ENCODE results near the gene PAM.
"Not testable (repeated sequence)": the region's sequence is repeated elsewhere in the genome, so short reads cannot be mapped to it uniquely, and the experiment has no call there.

Gene PAM

DNA sequence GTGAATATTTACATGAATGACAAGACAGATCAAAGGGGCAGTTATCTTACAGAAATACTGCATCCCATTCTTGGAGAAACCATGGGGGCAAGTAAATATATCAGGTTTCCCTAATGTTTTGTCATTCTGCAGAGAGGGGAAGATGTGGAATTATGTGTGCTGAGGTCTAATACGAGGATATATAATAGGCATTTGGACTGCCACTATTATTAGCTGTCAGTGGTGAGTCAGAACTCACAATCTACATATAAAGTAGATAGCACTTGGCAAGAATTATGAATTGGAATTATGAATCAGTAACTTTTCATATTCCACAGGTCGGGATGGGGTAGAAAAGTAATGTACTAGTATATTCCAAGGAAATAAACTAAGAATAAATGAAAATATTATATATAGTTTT lies 243.1 kb downstream of the PAM start:
- no peak for FAIRE-seq
- no peak for DNase-seq (ENCODE audit: insufficient read length)
- TF ChIP-seq POLR2A (IDR thresholded peaks at IDR 0.05; ENCODE audit: low read depth, low read length): no peak
- TF ChIP-seq POLR2AphosphoS5 (IDR thresholded peaks at IDR 0.05; ENCODE audit: low read depth, low read length): no peak
- TF ChIP-seq TAF1 (IDR thresholded peaks at IDR 0.05; ENCODE audit: borderline replicate concordance, low read depth, low read length): no peak

DNA sequence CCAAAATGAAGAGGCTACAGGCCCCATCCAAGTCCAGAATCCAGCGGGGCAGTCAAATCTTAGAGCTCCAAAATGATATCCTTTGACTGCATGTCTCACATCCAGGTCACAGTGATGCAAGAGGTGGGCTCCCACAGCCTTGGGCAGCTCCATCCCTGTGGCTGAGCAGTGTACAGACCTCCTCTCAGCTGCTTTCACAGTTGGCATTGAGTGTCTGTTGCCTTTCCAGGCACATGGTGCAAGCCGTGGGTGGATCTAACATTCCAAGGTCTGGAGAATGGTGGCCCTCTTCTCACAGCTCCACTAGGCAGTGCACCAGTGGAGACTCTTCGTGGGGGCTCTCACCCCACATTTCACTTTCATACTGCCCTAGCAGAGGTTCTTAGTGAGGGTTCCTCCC lies 244.1 kb downstream of the PAM start:
- TF ChIP-seq POLR2A (IDR thresholded peaks at IDR 0.05; ENCODE audit: low read depth, low read length) (no peak), POLR2AphosphoS5 (IDR thresholded peaks at IDR 0.05; ENCODE audit: low read depth, low read length) (no peak)
- FAIRE-seq: no peak

DNA sequence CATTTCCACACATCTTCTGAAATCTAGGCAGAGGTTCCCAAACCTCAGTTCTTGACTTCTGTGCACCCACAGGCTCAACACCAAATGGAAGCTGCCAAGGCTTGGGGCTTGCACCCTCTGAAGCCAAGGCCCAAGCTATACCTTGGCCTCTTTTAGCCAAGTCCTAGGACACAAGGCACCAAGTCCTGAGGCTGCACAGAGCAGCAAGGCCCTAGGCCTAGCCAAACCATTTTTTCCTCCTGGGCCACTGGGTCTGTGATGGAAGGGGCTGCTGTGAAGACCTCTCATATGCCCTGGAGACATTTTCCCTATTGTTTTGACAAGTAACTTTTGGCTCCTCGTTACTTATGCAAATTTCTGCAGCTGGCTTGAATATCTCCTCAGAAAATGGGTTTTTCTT lies 244.5 kb downstream of the PAM start:
- not testable (repeated sequence) for DNase-seq (ENCODE audit: insufficient read length); FAIRE-seq

More for the DNA sequence above, 244.1 kb downstream of the PAM start:
- DNase-seq (ENCODE audit: insufficient read length): no peak

DNA sequence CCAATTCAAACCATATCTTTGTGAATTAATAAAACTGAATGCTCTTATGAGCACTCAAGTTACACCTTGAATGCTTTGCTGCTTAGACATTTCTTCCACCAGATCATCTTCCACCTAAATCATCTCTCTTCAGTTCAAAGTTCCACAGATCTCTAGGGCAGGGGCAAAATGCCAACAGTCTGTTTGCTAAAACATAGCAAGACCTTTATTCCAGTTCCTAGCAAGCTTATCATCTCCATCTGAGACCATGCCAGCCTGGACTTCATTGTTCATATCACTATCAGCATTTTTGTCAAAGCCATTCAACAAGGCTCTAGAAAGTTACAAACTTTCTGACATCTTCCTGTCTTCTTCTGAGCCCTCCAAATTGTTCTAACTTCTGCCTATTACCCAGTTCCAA lies 245.0 kb downstream of the PAM start:
- DNase-seq (ENCODE audit: insufficient read length) (no peak), FAIRE-seq (no peak)
- TF ChIP-seq TAF1 (IDR thresholded peaks at IDR 0.05; ENCODE audit: borderline replicate concordance, low read depth, low read length): no peak
- no peak for TF ChIP-seq POLR2AphosphoS5 (IDR thresholded peaks at IDR 0.05; ENCODE audit: low read depth, low read length)
- no peak for TF ChIP-seq POLR2A (IDR thresholded peaks at IDR 0.05; ENCODE audit: low read depth, low read length)

DNA sequence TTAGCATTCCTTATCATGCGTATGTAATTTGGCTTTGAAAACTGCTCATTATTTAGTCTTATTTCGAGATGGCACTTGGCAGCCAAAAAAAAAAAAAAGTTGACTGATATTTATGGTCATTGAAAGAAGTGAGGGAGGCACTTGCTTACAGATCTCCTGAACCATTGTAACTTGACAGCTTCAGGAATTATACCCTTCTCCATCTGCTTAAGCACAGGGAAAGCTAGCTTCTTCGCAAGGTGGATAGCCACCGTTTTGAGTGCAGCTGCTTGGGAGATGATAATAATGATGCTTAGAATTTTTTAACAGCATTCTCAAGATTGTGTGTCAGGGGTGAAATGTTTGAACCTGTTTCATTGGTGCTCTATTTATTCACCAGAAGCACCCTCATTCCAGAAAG lies 248.8 kb downstream of the PAM start:
- FAIRE-seq: no peak
- TF ChIP-seq POLR2A (IDR thresholded peaks at IDR 0.05; ENCODE audit: low read depth, low read length) (no peak), POLR2AphosphoS5 (IDR thresholded peaks at IDR 0.05; ENCODE audit: low read depth, low read length) (no peak), TAF1 (IDR thresholded peaks at IDR 0.05; ENCODE audit: borderline replicate concordance, low read depth, low read length) (no peak)
- no peak for DNase-seq (ENCODE audit: insufficient read length)

DNA sequence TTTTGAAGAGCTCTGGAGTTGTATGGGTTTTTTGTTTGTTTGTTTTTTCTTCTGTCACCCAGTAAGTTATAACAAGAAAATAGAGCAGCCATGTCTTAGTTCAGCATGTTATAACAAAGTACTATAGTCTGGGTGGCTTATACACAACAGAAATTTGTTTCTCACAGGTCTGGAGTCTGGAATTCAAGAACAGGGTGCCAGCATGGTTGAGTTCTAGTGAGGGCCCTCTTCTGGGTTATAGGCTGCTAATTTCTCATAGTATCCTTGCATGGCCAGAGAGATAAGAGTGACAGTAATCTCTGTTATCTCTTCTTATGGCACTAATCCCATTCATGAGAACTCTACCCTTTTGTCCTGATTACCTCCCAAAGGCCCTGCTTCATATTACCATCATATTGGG lies 250.2 kb downstream of the PAM start:
- FAIRE-seq (no peak), DNase-seq (ENCODE audit: insufficient read length) (no peak)
- TF ChIP-seq POLR2AphosphoS5 (IDR thresholded peaks at IDR 0.05; ENCODE audit: low read depth, low read length) (no peak), TAF1 (IDR thresholded peaks at IDR 0.05; ENCODE audit: borderline replicate concordance, low read depth, low read length) (no peak), POLR2A (IDR thresholded peaks at IDR 0.05; ENCODE audit: low read depth, low read length) (no peak)

DNA sequence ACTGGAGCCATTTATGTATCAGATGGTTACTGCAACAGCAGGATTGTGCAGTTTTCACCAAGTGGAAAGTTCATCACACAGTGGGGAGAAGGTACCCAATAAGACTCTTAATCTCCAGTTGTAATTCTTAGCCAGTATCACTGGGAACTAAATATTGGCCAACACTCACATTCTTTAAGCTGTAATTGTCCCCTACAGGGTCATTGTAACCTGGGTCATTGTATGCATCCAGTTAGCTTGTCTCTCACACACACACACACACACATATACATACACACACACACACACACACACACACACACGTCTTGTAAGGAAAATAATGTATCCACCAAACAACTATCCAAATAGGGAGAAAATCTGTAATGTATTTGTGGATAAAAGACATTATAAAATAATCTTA lies 251.8 kb downstream of the PAM start:
- DNase-seq (ENCODE audit: insufficient read length) (no peak), FAIRE-seq (no peak)
- TF ChIP-seq POLR2A (IDR thresholded peaks at IDR 0.05; ENCODE audit: low read depth, low read length) (no peak), POLR2AphosphoS5 (IDR thresholded peaks at IDR 0.05; ENCODE audit: low read depth, low read length) (no peak), TAF1 (IDR thresholded peaks at IDR 0.05; ENCODE audit: borderline replicate concordance, low read depth, low read length) (no peak)

DNA sequence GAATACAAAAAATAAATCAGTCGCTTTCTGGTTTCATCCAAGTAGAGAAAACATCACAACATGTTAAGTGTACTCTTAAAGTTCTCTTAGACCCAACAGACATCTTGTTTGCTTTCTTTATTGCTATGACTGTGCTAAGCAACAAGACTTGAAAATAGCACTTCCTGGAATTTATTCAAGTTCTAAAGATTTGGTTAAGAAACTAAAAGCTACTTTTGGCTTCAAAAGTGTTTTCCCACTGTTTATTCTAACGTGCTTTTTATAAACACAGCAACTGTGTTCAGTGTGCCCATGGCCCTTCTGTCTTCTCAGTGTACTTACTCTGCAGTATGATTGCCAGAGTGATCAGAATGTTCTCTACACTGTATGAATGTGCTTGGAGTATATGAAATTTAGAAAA lies 255.1 kb downstream of the PAM start:
- no peak for DNase-seq (ENCODE audit: insufficient read length)
- no peak for FAIRE-seq
- TF ChIP-seq POLR2AphosphoS5 (IDR thresholded peaks at IDR 0.05; ENCODE audit: low read depth, low read length) (no peak), POLR2A (IDR thresholded peaks at IDR 0.05; ENCODE audit: low read depth, low read length) (no peak), TAF1 (IDR thresholded peaks at IDR 0.05; ENCODE audit: borderline replicate concordance, low read depth, low read length) (no peak)

DNA sequence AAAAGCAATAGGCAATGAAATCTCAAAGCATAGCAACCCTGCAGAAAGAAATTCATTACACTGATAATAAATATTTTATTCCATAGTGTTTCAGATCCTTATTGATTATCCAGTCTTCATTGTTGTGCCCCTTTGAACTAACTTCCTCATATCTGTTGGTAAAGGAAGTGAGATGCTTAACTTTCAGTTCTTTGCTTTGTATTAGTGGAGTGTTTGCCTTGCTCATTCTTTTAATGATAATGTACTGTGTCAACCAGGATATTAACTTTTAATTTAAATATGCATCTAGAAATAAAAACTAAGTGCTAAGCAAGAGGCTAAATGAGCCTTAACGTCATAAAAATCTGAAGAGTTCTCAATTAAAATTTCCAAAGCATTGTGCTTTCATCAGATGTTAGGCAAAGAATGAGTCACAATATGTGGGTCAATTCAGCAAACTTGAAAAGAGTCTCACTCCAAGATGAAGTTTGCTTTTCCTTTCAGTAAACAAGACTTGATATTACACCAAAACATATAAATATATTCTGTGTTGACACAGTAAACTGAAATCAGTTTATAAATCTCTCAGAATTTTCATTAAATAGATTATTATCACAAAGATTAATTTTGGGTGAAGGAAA lies 258.9 kb downstream of the PAM start:
- FAIRE-seq (no peak), DNase-seq (ENCODE audit: insufficient read length) (no peak)
- TF ChIP-seq TAF1 (IDR thresholded peaks at IDR 0.05; ENCODE audit: borderline replicate concordance, low read depth, low read length) (no peak), POLR2AphosphoS5 (IDR thresholded peaks at IDR 0.05; ENCODE audit: low read depth, low read length) (no peak), POLR2A (IDR thresholded peaks at IDR 0.05; ENCODE audit: low read depth, low read length) (no peak)

DNA sequence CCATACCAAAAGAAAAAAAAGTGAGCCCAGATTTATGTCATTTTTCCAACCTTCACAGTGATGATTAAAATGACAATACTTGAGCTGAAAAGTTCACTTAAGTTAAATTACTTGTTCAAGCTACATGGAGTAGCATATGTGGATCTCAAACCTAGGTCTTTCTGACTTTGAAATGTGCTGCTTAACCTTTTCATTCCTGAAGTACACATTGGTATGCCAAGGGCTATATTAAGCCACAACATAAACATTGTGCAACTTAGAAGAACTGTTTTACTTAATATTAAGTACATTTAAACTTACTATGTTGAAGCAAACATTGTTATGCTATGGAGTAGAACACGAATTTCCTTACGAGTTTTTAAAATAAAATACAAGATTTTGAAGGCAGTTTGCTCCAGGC lies 259.9 kb downstream of the PAM start:
- DNase-seq (ENCODE audit: insufficient read length): no peak
- FAIRE-seq: no peak

DNA sequence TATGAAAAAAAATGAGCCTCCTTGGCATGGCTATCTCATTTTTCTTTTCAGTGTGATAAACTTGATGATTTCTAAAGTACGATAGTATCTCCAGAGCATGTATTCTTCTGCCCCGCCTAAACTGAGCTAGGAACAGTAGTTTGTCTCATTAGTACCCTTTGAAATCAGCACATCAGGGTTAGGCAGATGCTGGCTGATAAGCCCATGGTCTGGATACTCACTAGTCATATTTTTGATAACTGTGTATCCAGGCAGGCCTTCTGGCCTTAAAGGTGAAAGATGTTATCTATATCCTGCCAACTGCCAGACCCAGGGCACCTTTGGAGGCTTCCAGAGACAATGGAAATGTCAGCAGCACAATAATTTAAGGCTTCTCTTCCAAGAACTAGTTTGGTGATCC lies 261.1 kb downstream of the PAM start:
- no peak for TF ChIP-seq POLR2AphosphoS5 (IDR thresholded peaks at IDR 0.05; ENCODE audit: low read depth, low read length)
- no peak for TF ChIP-seq TAF1 (IDR thresholded peaks at IDR 0.05; ENCODE audit: borderline replicate concordance, low read depth, low read length)
- TF ChIP-seq POLR2A (IDR thresholded peaks at IDR 0.05; ENCODE audit: low read depth, low read length): no peak
- FAIRE-seq: no peak
- DNase-seq (ENCODE audit: insufficient read length): no peak

More for the DNA sequence above, 259.9 kb downstream of the PAM start:
- TF ChIP-seq POLR2A (IDR thresholded peaks at IDR 0.05; ENCODE audit: low read depth, low read length): no peak
- no peak for TF ChIP-seq POLR2AphosphoS5 (IDR thresholded peaks at IDR 0.05; ENCODE audit: low read depth, low read length)
- no peak for TF ChIP-seq TAF1 (IDR thresholded peaks at IDR 0.05; ENCODE audit: borderline replicate concordance, low read depth, low read length)

DNA sequence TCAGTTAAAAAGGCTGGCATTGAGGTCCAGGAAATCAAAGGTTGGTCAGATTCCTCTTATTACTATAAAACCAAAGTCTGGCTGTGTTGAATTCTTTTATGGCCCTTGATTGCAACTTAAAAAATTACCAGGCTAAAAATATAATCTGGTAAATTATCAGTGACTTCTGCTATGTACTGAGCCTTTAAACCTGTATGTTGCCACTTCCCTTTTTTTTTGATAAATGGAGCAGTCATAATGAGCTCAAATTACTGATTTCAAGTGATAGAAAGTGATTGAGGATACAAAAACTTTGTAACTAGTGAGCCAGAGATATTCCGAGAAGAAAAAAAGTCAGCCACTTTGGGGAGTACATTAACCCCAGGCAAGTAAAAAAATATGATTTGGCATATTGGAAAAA lies 264.7 kb downstream of the PAM start:
- no peak for FAIRE-seq
- TF ChIP-seq POLR2A (IDR thresholded peaks at IDR 0.05; ENCODE audit: low read depth, low read length) (no peak), POLR2AphosphoS5 (IDR thresholded peaks at IDR 0.05; ENCODE audit: low read depth, low read length) (no peak), TAF1 (IDR thresholded peaks at IDR 0.05; ENCODE audit: borderline replicate concordance, low read depth, low read length) (no peak)
- no peak for DNase-seq (ENCODE audit: insufficient read length)

DNA sequence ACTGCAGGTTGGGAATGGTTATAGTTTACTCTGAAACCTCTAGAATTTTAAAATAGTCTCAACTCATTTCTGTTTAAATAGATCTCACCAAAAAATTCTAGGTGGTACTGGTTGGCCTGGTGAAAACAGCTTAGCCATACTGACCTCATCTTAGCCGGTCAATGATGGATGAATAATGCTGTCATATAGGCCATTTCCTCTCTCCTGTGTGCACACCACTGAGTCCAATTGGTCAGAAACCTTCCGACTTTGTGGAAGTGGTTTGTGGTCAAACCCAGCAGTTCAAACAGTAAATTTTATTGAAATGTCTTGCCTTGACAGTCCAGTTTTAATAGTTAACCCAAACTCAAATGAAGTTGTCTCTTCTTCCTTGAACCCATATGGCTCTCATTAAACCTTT lies 266.2 kb downstream of the PAM start:
- no peak for TF ChIP-seq POLR2AphosphoS5 (IDR thresholded peaks at IDR 0.05; ENCODE audit: low read depth, low read length)
- no peak for TF ChIP-seq POLR2A (IDR thresholded peaks at IDR 0.05; ENCODE audit: low read depth, low read length)
- no peak for TF ChIP-seq TAF1 (IDR thresholded peaks at IDR 0.05; ENCODE audit: borderline replicate concordance, low read depth, low read length)
- DNase-seq (ENCODE audit: insufficient read length): no peak
- no peak for FAIRE-seq

Data from GM12892 (cell line).